Measurements from ENCODE around the gene CALCOCO1.
"Not testable (repeated sequence)": the region's sequence is repeated elsewhere in the genome, so short reads cannot be mapped to it uniquely, and the experiment has no call there.

CALCOCO1 gene

GRCh38 chr12:53765891-53766290, 38.6 kb upstream of the CALCOCO1 start:
- no peak for DNase-seq (ENCODE audit: low spot score)
- TF ChIP-seq CTCF (IDR thresholded peaks at IDR 0.05; ENCODE audit: extremely low read depth, missing control alignments): no peak

- TF ChIP-seq CTCF (IDR thresholded peaks at IDR 0.05; ENCODE audit: extremely low read depth, missing control alignments): no peak
Measured at GRCh38 chr12:53764615-53765014, 37.4 kb upstream of the CALCOCO1 start.

GRCh38 chr12:53762793-53763192, 35.5 kb upstream of the CALCOCO1 start:
- DNase-seq (ENCODE audit: low spot score): not testable (repeated sequence)

More at GRCh38 chr12:53764615-53765014, 37.4 kb upstream of the CALCOCO1 start:
- no peak for DNase-seq (ENCODE audit: low spot score)

- no peak for TF ChIP-seq CTCF (IDR thresholded peaks at IDR 0.05; ENCODE audit: extremely low read depth, missing control alignments)
- no peak for DNase-seq (ENCODE audit: low spot score)
Measured at GRCh38 chr12:53761306-53761705, 34.1 kb upstream of the CALCOCO1 start.

- no peak for TF ChIP-seq CTCF (IDR thresholded peaks at IDR 0.05; ENCODE audit: extremely low read depth, missing control alignments)
- no peak for DNase-seq (ENCODE audit: low spot score)
Measured at GRCh38 chr12:53759261-53759660, 32.0 kb upstream of the CALCOCO1 start.

- TF ChIP-seq CTCF (IDR thresholded peaks at IDR 0.05; ENCODE audit: extremely low read depth, missing control alignments): no peak
- no peak for DNase-seq (ENCODE audit: low spot score)
Measured at GRCh38 chr12:53758730-53759103, 31.5 kb upstream of the CALCOCO1 start.

- DNase-seq (ENCODE audit: low spot score): no peak
Measured at GRCh38 chr12:53758081-53758729, 31.0 kb upstream of the CALCOCO1 start.

More at GRCh38 chr12:53758081-53758729, 31.0 kb upstream of the CALCOCO1 start:
- no peak for TF ChIP-seq CTCF (IDR thresholded peaks at IDR 0.05; ENCODE audit: extremely low read depth, missing control alignments)
